SK-N-MC (cell line): Measurements from ENCODE around the gene ACSL6.

ENCODE experiments used
- EZH2 ChIP-seq: fragments of 200-600 bp; sonication (generic); IDR thresholded peaks from one replicate; pipeline ENCODE4 v1.6.1; 2017; ENCODE audit warnings: antibody characterized with exemption
- FOXP2 ChIP-seq: optimal IDR thresholded peaks from 2 replicates; pipeline ENCODE3; 2011; ENCODE audit warnings: mild to moderate bottlenecking, moderate library complexity; ENCODE audit not compliant: insufficient read depth; ENCODE audit errors: extremely low read length, control extremely low read depth
- POLR2AphosphoS5 ChIP-seq: IDR thresholded peaks from 2 replicates; pipeline ENCODE4 v1.6.1; 2012; ENCODE audit warnings: mild to moderate bottlenecking, low read depth, low read length, borderline replicate concordance

GRCh38 chr5:131926168-131926567 lies 85.3 kb downstream of the ACSL6 start:
- TF ChIP-seq EZH2 (no peak), POLR2AphosphoS5 (no peak), FOXP2 (no peak)
